ENCODE measurements around the gene NCKAP5.

GRCh38 chr2:132678483-132678882 is 889.8 kb downstream of the NCKAP5 start:
- TF ChIP-seq POLR2A (IDR thresholded peaks at IDR 0.05), result no peak
- TF ChIP-seq CTCF (IDR thresholded peaks at IDR 0.05), result no peak
